SHP77 (cell line): ENCODE results near the gene TRH.
"Not testable (repeated sequence)": the region's sequence is repeated elsewhere in the genome, so short reads cannot be mapped to it uniquely, and the experiment has no call there.

ENCODE experiments used
- DNase-seq, 2 experiments: peaks; one replicate each; lab custom pipeline; 2025; lab: John Stamatoyannopoulos, UW

The TRH gene

GRCh38 chr3:130012108-130012507, 37.6 kb downstream of the TRH start:
- not testable (repeated sequence) for DNase-seq

- DNase-seq = not testable (repeated sequence)
Measured at GRCh38 chr3:130013246-130013645, 38.7 kb downstream of the TRH start.

- DNase-seq = no peak
Measured at GRCh38 chr3:130014526-130014925, 40.0 kb downstream of the TRH start.

- DNase-seq = not testable (repeated sequence)
Measured at GRCh38 chr3:130017661-130018060, 43.1 kb downstream of the TRH start.

- not testable (repeated sequence) for DNase-seq
Measured at GRCh38 chr3:130026146-130026829, 51.8 kb downstream of the TRH start.

- DNase-seq = not testable (repeated sequence)
Measured at GRCh38 chr3:130027437-130027836, 52.9 kb downstream of the TRH start.
